Mononuclear cell (primary cell): Measurements from ENCODE around the gene BUD13. TPM values are rescaled to one million over a fixed set of nuclear protein-coding genes. Genes with fewer than 3 reads are reported as not detected.

Experiments used
- H3K27me3 ChIP-seq: 2 replicates; pipeline ENCODE4 v1.6.0; 2011; ENCODE audit warnings: low read length, control low read depth; ENCODE audit not compliant: insufficient read depth
- H3K4me1 ChIP-seq: 2 replicates; pipeline ENCODE4 v1.5.1; 2011; ENCODE audit warnings: mild to moderate bottlenecking, low read length, control low read depth; ENCODE audit not compliant: insufficient read depth
- H3K4me3 ChIP-seq: 2 replicates; pipeline ENCODE4 v1.5.1; 2011; ENCODE audit warnings: mild to moderate bottlenecking, low read length, moderate library complexity
- H3K9me3 ChIP-seq: 2 replicates; pipeline ENCODE4 v1.5.1; 2011; ENCODE audit warnings: low read depth, mild to moderate bottlenecking, control low read depth, low read length
- total RNA-seq: library from RNA; depleted of rRNA; stranded (reverse); fragments of >200 nt; gene quantifications from one replicate; pipeline ENCODE4 v1.2.3, GENCODE V29; 2012

BUD13 gene
- total RNA-seq, 1 donor: 5.5 TPM

GRCh38 chr11:116798368-116798767, 25.6 kb upstream of the BUD13 start:
- Histone ChIP-seq H3K4me3 (no peak overlapping the region), H3K4me1 (no peaks in the 10 kb centered on the region), H3K9me3 (no peaks in the 10 kb centered on the region), H3K27me3 (no peaks in the 10 kb centered on the region)

GRCh38 chr11:116797816-116798215, 25.0 kb upstream of the BUD13 start:
- H3K27me3 ChIP-seq: no peaks in the 10 kb centered on the region
- H3K9me3 ChIP-seq: no peaks in the 10 kb centered on the region

GRCh38 chr11:116796548-116796947, 23.8 kb upstream of the BUD13 start:
- Histone ChIP-seq H3K4me3 (no peak overlapping the region), H3K9me3 (no peaks in the 10 kb centered on the region), H3K27me3 (no peaks in the 10 kb centered on the region), H3K4me1 (peaks cover 1% of the 10 kb centered on the region)

More at GRCh38 chr11:116797816-116798215, 25.0 kb upstream of the BUD13 start:
- Histone ChIP-seq H3K4me3 (no peak overlapping the region), H3K4me1 (no peaks in the 10 kb centered on the region)

GRCh38 chr11:116794851-116795250, 22.1 kb upstream of the BUD13 start:
- no peaks in the 10 kb centered on the region for H3K9me3 ChIP-seq
- H3K4me3 ChIP-seq: no peak overlapping the region
- no peaks in the 10 kb centered on the region for H3K27me3 ChIP-seq
- H3K4me1 ChIP-seq: peaks cover 7% of the 10 kb centered on the region

GRCh38 chr11:116793772-116794097, 20.9 kb upstream of the BUD13 start:
- H3K9me3 ChIP-seq: no peaks in the 10 kb centered on the region

GRCh38 chr11:116792869-116793771, 20.3 kb upstream of the BUD13 start:
- peaks cover 13% of the 10 kb centered on the region for H3K4me1 ChIP-seq
- H3K4me3 ChIP-seq: no peak overlapping the region
- no peaks in the 10 kb centered on the region for H3K9me3 ChIP-seq
- H3K27me3 ChIP-seq: no peaks in the 10 kb centered on the region

More at GRCh38 chr11:116793772-116794097, 20.9 kb upstream of the BUD13 start:
- Histone ChIP-seq H3K4me1 (peaks cover 7% of the 10 kb centered on the region), H3K27me3 (no peaks in the 10 kb centered on the region), H3K4me3 (no peak overlapping the region)

GRCh38 chr11:116792144-116792868, 19.5 kb upstream of the BUD13 start:
- H3K27me3 ChIP-seq: no peaks in the 10 kb centered on the region
- peaks cover 16% of the 10 kb centered on the region for H3K4me1 ChIP-seq
- H3K9me3 ChIP-seq: no peaks in the 10 kb centered on the region
- H3K4me3 ChIP-seq: no peak overlapping the region

- H3K4me1 ChIP-seq: peaks cover 21% of the 10 kb centered on the region
- H3K9me3 ChIP-seq: no peaks in the 10 kb centered on the region
- H3K27me3 ChIP-seq: no peaks in the 10 kb centered on the region
- no peak within 1 kb of the TSS for H3K4me3 ChIP-seq
Observed at GRCh38 chr11:116791813-116792143, 19.0 kb upstream of the BUD13 start, which contains the start of gene APOA5. APOA5 (minus strand) TSS chr11:116791879; CDS start chr11:116791860, 19 bp downstream.

GRCh38 chr11:116791002-116791812, 18.4 kb upstream of the BUD13 start:
- H3K4me3 ChIP-seq: no peak overlapping the region
- H3K27me3 ChIP-seq: no peaks in the 10 kb centered on the region
- peaks cover 27% of the 10 kb centered on the region for H3K4me1 ChIP-seq
- no peaks in the 10 kb centered on the region for H3K9me3 ChIP-seq

GRCh38 chr11:116790167-116791001, 17.6 kb upstream of the BUD13 start:
- Histone ChIP-seq H3K27me3 (no peaks in the 10 kb centered on the region), H3K9me3 (no peaks in the 10 kb centered on the region), H3K4me1 (peaks cover 27% of the 10 kb centered on the region), H3K4me3 (no peak overlapping the region)

GRCh38 chr11:116788975-116789374, 16.2 kb upstream of the BUD13 start:
- Histone ChIP-seq H3K4me1 (peaks cover 27% of the 10 kb centered on the region), H3K27me3 (no peaks in the 10 kb centered on the region), H3K4me3 (no peak overlapping the region), H3K9me3 (no peaks in the 10 kb centered on the region)

- peaks cover 27% of the 10 kb centered on the region for H3K4me1 ChIP-seq
- H3K27me3 ChIP-seq: no peaks in the 10 kb centered on the region
- peak overlapping the region; percentile 76 for H3K4me3 ChIP-seq
Observed at GRCh38 chr11:116788534-116788933, 15.7 kb upstream of the BUD13 start.

GRCh38 chr11:116787786-116788486, 15.1 kb upstream of the BUD13 start, which contains the start of gene ZPR1:
ZPR1 (minus strand) TSS chr11:116788023; CDS start chr11:116787990, 33 bp downstream.
- H3K27me3 ChIP-seq: no peaks in the 10 kb centered on the region
- peak within 1 kb of the TSS; percentile 76 for H3K4me3 ChIP-seq
- H3K9me3 ChIP-seq: no peaks in the 10 kb centered on the region
- H3K4me1 ChIP-seq: peaks cover 27% of the 10 kb centered on the region

More at GRCh38 chr11:116788534-116788933, 15.7 kb upstream of the BUD13 start:
- H3K9me3 ChIP-seq: no peaks in the 10 kb centered on the region

GRCh38 chr11:116787436-116787785, 14.6 kb upstream of the BUD13 start:
- Histone ChIP-seq H3K27me3 (no peaks in the 10 kb centered on the region), H3K4me3 (peak overlapping the region; percentile 76), H3K9me3 (no peaks in the 10 kb centered on the region), H3K4me1 (peaks cover 27% of the 10 kb centered on the region)
